Stimulated activated naive B cell treated with anti-CD40 and anti-IgM and Interleukin-4, amounts not matched to agents 10 μg/mL and 1 μg/mL and 100 μg/mL, for 72 hours (primary cell): ENCODE data around the gene TLX2.

Source experiments
- ATAC-seq, 2 donors: fragments of 150-1000 bp; cut with Tn5 transposase; replicated peaks; 2 replicates each; pipeline ENCODE4 v1.10.0; 2021; ENCODE audit warnings: moderate library complexity in 1 of 2
- DNase-seq: peaks from one replicate; pipeline ENCODE4 v3.0.0; 2021
- H3K27ac Mint-ChIP-seq: one replicate; pipeline ENCODE4 v1.8.0; 2022; ENCODE audit warnings: mild to moderate bottlenecking, mixed read lengths
- H3K27me3 Mint-ChIP-seq, 2 donors: one replicate each; pipeline ENCODE4 v1.8.0; 2022; ENCODE audit warnings: mixed read lengths in 2 of 2
- H3K36me3 Mint-ChIP-seq, 2 donors: one replicate each; pipeline ENCODE4 v1.8.0; 2022; ENCODE audit warnings: mixed read lengths in 2 of 2, mild to moderate bottlenecking in 1 of 2
- H3K4me1 Mint-ChIP-seq, 2 donors: one replicate each; pipeline ENCODE4 v1.8.0; 2022; ENCODE audit warnings: mixed read lengths in 2 of 2, mild to moderate bottlenecking in 1 of 2
- H3K4me3 Mint-ChIP-seq, 2 donors: one replicate each; pipeline ENCODE4 v1.8.0; 2022; ENCODE audit warnings: mild to moderate bottlenecking in 2 of 2, mixed read lengths in 2 of 2, moderate library complexity in 1 of 2
- H3K9me3 Mint-ChIP-seq, 2 donors: one replicate each; pipeline ENCODE4 v1.8.0; 2022; ENCODE audit warnings: mixed read lengths in 2 of 2, mild to moderate bottlenecking in 1 of 2

Gene TLX2

GRCh38 chr2:74488643-74489481 lies 25.4 kb upstream of the TLX2 start:
- no peak for ATAC-seq
- H3K27me3 Mint-ChIP-seq: no peaks in the 10 kb centered on the region
- no peak overlapping the region for H3K27ac Mint-ChIP-seq
- no peak overlapping the region for H3K4me3 Mint-ChIP-seq
- H3K36me3 Mint-ChIP-seq: peaks cover 42 to 64% of the 10 kb centered on the region in 2 donors
- H3K4me1 Mint-ChIP-seq: peaks cover 11 to 17% of the 10 kb centered on the region in 2 donors
- DNase-seq: no peak
- H3K9me3 Mint-ChIP-seq: no peaks in the 10 kb centered on the region

DNA sequence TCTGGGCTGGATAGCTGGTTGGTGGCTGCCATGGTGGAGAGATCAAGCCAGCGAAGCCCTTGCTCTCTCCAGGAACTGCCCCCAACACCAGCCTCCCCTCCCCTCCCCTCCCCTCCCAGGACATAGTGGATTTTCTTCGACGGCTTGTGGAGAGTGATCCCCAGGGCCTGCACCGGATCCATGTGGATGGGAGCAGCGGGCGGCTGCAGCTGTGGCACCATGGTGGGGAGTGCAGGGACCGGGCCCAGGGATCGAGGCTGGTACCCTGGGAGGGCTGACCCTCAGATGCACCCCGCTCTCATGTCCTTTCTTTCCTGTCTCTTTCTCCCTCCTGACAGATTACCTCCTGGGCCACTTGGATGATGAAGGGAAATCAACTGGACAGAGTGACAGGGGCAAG lies 24.3 kb upstream of the TLX2 start:
- Mint-ChIP-seq H3K4me3 (no peak overlapping the region), H3K36me3 (peaks cover 49 to 67% of the 10 kb centered on the region in 2 donors), H3K9me3 (no peaks in the 10 kb centered on the region), H3K4me1 (peaks cover 11 to 19% of the 10 kb centered on the region in 2 donors), H3K27me3 (no peaks in the 10 kb centered on the region), H3K27ac (no peak overlapping the region)
- ATAC-seq (no peak), DNase-seq (no peak)

- H3K4me3 Mint-ChIP-seq: no peak overlapping the region
- DNase-seq (no peak), ATAC-seq (no peak)
- peaks cover 45 to 60% of the 10 kb centered on the region in 2 donors for H3K36me3 Mint-ChIP-seq
- no peaks in the 10 kb centered on the region for H3K9me3 Mint-ChIP-seq
- H3K27me3 Mint-ChIP-seq: no peaks in the 10 kb centered on the region
- peaks cover 8 to 16% of the 10 kb centered on the region in 2 donors for H3K4me1 Mint-ChIP-seq
- H3K27ac Mint-ChIP-seq: peak overlapping the region; percentile 20
Observed at GRCh38 chr2:74491648-74492544, 22.4 kb upstream of the TLX2 start.

- DNase-seq (no peak), ATAC-seq (no peak)
- Mint-ChIP-seq H3K27ac (no peak overlapping the region), H3K27me3 (peaks cover 7 to 11% of the 10 kb centered on the region in 2 donors), H3K9me3 (no peaks in the 10 kb centered on the region), H3K4me1 (peaks cover 15 to 26% of the 10 kb centered on the region in 2 donors), H3K4me3 (no peak overlapping the region), H3K36me3 (peaks cover 45 to 56% of the 10 kb centered on the region in 2 donors)
Observed at GRCh38 chr2:74493546-74493945, 20.7 kb upstream of the TLX2 start.

GRCh38 chr2:74495440-74495839 lies 18.8 kb upstream of the TLX2 start:
- ATAC-seq: no peak

GRCh38 chr2:74496997-74497776 lies 17.1 kb upstream of the TLX2 start:
- H3K9me3 Mint-ChIP-seq: no peaks in the 10 kb centered on the region
- H3K36me3 Mint-ChIP-seq: peaks cover 26 to 28% of the 10 kb centered on the region in 2 donors
- peaks cover 27 to 47% of the 10 kb centered on the region in 2 donors for H3K4me1 Mint-ChIP-seq
- H3K4me3 Mint-ChIP-seq: peak overlapping the region; percentile 74 to 76
- H3K27ac Mint-ChIP-seq: peak overlapping the region; percentile 66
- DNase-seq (no peak), ATAC-seq (no peak)
- peaks cover 37 to 48% of the 10 kb centered on the region in 2 donors for H3K27me3 Mint-ChIP-seq

More at GRCh38 chr2:74495440-74495839, 18.8 kb upstream of the TLX2 start:
- H3K4me3 Mint-ChIP-seq: no peak overlapping the region
- peaks cover 39 to 41% of the 10 kb centered on the region in 2 donors for H3K36me3 Mint-ChIP-seq
- H3K9me3 Mint-ChIP-seq: no peaks in the 10 kb centered on the region
- H3K27me3 Mint-ChIP-seq: peaks cover 21 to 30% of the 10 kb centered on the region in 2 donors
- no peak overlapping the region for H3K27ac Mint-ChIP-seq
- no peak for DNase-seq
- peaks cover 23 to 38% of the 10 kb centered on the region in 2 donors for H3K4me1 Mint-ChIP-seq

- no peak for DNase-seq
- H3K27me3 Mint-ChIP-seq: peaks cover 43 to 55% of the 10 kb centered on the region in 2 donors
- peak overlapping the region; percentile 74 to 76 for H3K4me3 Mint-ChIP-seq
- H3K9me3 Mint-ChIP-seq: no peaks in the 10 kb centered on the region
- H3K4me1 Mint-ChIP-seq: peaks cover 32 to 55% of the 10 kb centered on the region in 2 donors
- H3K27ac Mint-ChIP-seq: peak overlapping the region; percentile 70
- peaks cover 22 to 23% of the 10 kb centered on the region in 2 donors for H3K36me3 Mint-ChIP-seq
- peak; percentile 30 to 52 for ATAC-seq
Observed at GRCh38 chr2:74497777-74498499, 16.3 kb upstream of the TLX2 start.

GRCh38 chr2:74498500-74499266 lies 15.6 kb upstream of the TLX2 start:
- H3K27ac Mint-ChIP-seq: peak overlapping the region; percentile 70
- ATAC-seq (peak; percentile 31 to 46), DNase-seq (no peak)
- peaks cover 43 to 56% of the 10 kb centered on the region in 2 donors for H3K27me3 Mint-ChIP-seq
- H3K4me3 Mint-ChIP-seq: peak overlapping the region; percentile 74 to 76
- peaks cover 33 to 59% of the 10 kb centered on the region in 2 donors for H3K4me1 Mint-ChIP-seq
- peaks cover 16 to 23% of the 10 kb centered on the region in 2 donors for H3K36me3 Mint-ChIP-seq
- no peaks in the 10 kb centered on the region for H3K9me3 Mint-ChIP-seq

DNA sequence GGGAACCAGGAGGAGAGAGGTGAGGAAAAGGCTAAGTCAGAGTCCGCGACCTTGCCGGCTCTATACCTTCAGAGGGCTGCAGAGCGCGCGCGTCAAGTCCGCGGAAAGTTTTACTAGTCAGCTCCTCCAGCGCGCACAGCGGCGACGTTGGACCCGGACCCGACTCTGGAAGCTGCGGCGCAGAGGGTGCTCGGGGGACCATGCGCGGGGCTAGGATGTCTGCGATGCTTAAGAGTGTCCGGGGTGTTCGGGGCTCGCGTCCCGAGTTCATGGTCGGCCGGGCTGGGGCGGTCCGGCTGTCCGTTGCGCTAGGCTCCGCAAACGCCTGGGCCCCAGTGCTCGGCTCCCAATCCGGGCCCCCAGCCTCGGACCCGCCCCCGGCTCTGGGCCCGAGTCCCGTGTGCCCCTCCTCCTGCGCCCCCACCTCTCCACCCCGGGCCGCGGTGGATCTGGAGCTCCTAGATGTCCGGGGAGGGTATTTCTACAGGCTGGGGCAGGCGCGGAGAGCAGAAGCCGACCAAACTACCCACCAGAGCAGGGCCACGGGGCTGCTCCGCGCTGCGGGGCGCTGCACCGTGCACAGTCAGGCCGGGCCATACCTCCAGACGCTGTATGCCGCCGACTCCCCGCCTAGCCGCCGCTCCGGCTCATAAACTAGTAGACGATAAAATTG lies 14.8 kb upstream of the TLX2 start, which contains the start of gene LBX2:
Gene LBX2, minus strand, starts transcription at position 337 of the 673 bp plus-strand sequence. Its CDS starts 66 bp downstream, at position 271.
- no peak for DNase-seq
- peak; percentile 30 to 31 for ATAC-seq
- H3K4me1 Mint-ChIP-seq: peaks cover 36 to 61% of the 10 kb centered on the region in 2 donors
- H3K4me3 Mint-ChIP-seq: peak within 1 kb of the TSS; percentile 74 to 76
- H3K27me3 Mint-ChIP-seq: peaks cover 50 to 63% of the 10 kb centered on the region in 2 donors
- H3K9me3 Mint-ChIP-seq: no peaks in the 10 kb centered on the region
- H3K36me3 Mint-ChIP-seq: peaks cover 15 to 21% of the 10 kb centered on the region in 2 donors
- peak within 1 kb of the TSS; percentile 70 for H3K27ac Mint-ChIP-seq

DNA sequence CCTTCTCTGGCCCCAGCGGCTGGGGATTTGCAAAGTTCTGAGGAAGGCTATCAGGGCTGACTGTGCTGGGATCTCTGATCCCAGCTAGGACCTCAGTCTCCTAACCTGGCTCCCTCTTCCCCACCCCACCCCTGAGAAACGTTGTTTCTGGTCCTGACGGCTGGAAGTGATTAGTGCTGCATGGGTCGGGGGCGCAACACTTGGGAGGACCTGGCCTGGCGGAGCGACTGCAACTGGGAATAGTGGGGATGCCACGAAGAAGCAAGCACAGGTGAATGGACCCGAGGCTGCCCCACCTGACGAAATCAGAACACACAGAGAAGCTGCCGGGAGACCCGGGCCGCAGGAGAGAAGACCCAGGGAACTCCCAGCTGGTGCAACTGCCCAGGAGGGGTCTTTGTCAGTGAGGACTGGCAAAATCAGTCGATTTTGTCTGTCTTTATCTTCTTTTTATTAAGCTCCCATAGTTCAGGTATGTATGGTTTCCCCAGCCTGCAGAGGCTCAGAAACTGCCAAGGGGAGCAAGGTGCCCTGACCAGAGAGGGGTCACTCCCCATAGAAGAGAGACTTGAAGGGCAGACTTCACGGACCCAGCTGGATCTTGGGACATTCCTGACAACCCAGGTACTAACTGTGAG lies 14.2 kb upstream of the TLX2 start:
- DNase-seq (no peak), ATAC-seq (no peak)
- Mint-ChIP-seq H3K36me3 (peaks cover 20 to 26% of the 10 kb centered on the region in 2 donors), H3K4me3 (peak overlapping the region in 1 of 2 donors; percentile 74), H3K27ac (peak overlapping the region; percentile 51), H3K4me1 (peaks cover 42 to 68% of the 10 kb centered on the region in 2 donors), H3K27me3 (peaks cover 56 to 69% of the 10 kb centered on the region in 2 donors), H3K9me3 (no peaks in the 10 kb centered on the region)

GRCh38 chr2:74500578-74500946 lies 13.7 kb upstream of the TLX2 start:
- no peaks in the 10 kb centered on the region for H3K9me3 Mint-ChIP-seq
- DNase-seq (no peak), ATAC-seq (no peak)
- H3K27ac Mint-ChIP-seq: no peak overlapping the region
- peaks cover 47 to 73% of the 10 kb centered on the region in 2 donors for H3K4me1 Mint-ChIP-seq
- H3K27me3 Mint-ChIP-seq: peaks cover 59 to 71% of the 10 kb centered on the region in 2 donors
- H3K36me3 Mint-ChIP-seq: peaks cover 25 to 31% of the 10 kb centered on the region in 2 donors
- H3K4me3 Mint-ChIP-seq: no peak overlapping the region
